MG63 (cell line): ENCODE results near the gene CELF4. TPM values are rescaled to one million over a fixed set of nuclear protein-coding genes. Genes with fewer than 3 reads are reported as not detected.

Experiments used
- DNase-seq: peaks from one replicate; pipeline ENCODE4 v3.0.0-alpha.2; 2020
- H3K27me3 ChIP-seq: fragments of 250-450 bp; sonication (Bioruptor Pico); 2 replicates; pipeline ENCODE4 v1.5.1; 2020; ENCODE audit warnings: mild to moderate bottlenecking, moderate library complexity
- H3K36me3 ChIP-seq: fragments of 250-450 bp; sonication (Bioruptor Pico); 2 replicates; pipeline ENCODE4 v1.5.1; 2020; ENCODE audit warnings: mild to moderate bottlenecking, moderate library complexity
- H3K4me3 ChIP-seq: fragments of 250-450 bp; sonication (Bioruptor Pico); 2 replicates; pipeline ENCODE4 v1.5.1; 2020; ENCODE audit warnings: mild to moderate bottlenecking, moderate library complexity
- H3K9me3 ChIP-seq: fragments of 250-450 bp; sonication (Bioruptor Pico); 2 replicates; pipeline ENCODE4 v1.5.1; 2020; ENCODE audit warnings: mild to moderate bottlenecking, moderate library complexity
- total RNA-seq: library from RNA; depleted of rRNA; stranded (reverse); fragments of >200 nt; shearing (Covaris generic); gene quantifications from 2 replicates; pipeline ENCODE4 v1.2.3, GENCODE V29; 2014; ENCODE audit warnings: low replicate concordance

Gene CELF4
- total RNA-seq, 1 experiment from 2014 or later: not detected

DNA sequence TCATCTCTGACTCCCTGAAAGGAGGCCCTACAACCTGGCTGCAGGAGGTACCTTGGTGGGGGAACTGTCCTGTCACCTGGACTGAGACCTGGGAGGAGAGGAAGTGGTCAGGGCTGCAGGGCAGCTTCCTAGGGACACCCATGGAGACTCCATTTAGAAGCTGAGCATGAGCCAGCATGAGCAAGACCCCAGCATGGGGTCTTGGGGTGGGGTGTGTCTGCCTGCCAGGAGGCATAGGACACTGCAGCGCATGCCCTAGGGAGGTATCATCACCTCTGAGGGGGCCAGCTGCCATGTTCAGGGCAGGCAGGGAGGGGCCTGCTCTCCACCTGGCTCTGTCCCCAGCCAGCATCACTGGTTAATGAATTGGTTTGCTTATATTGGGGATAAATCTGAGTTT, 249.7 kb downstream of the CELF4 start:
- no peaks in the 10 kb centered on the region for H3K27me3 ChIP-seq
- no peak for DNase-seq
- H3K36me3 ChIP-seq: no peaks in the 10 kb centered on the region
- no peaks in the 10 kb centered on the region for H3K9me3 ChIP-seq
- H3K4me3 ChIP-seq: no peak overlapping the region

DNA sequence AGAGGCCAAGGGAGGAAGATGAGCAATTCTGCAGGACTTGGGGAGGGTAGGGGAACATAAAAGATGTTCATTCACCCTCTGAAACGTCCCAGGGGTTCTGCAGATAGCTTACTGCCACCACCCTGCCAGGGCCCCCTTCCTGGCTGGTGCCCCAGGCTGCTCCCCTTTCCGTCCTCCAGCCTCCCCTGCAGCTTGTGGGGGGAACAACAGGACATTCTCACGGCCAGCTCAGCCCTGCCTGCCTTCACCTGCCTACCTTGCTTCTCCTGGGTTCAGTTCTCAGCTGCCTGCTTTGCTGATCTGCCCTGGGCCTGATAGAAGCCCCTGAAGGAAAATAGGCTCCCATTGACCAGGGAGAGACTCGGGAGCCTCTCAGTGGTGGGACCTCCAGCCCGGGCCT, 251.1 kb downstream of the CELF4 start:
- Histone ChIP-seq H3K36me3 (no peaks in the 10 kb centered on the region), H3K4me3 (no peak overlapping the region), H3K9me3 (no peaks in the 10 kb centered on the region), H3K27me3 (no peaks in the 10 kb centered on the region)
- DNase-seq: no peak

DNA sequence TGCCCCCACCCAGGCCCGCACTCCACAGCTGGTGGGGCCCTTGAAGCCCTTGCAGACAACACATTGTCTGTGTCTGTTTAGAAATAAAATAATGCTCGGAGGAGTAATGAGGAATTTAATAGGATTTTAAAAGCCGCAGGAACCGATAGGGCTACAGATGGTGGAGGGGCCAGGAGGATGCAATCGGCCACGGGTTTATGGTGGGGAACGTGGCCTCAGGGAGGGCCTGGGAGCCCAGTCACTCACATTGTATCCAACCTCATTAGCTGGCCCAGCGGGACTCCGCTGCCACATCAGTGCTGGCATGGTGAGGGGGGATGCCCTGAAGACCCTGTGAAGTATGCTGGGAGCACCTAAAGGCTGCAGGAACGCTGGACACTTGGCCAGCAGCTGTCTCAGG, 252.0 kb downstream of the CELF4 start:
- no peaks in the 10 kb centered on the region for H3K9me3 ChIP-seq
- no peaks in the 10 kb centered on the region for H3K27me3 ChIP-seq
- no peaks in the 10 kb centered on the region for H3K36me3 ChIP-seq
- no peak for DNase-seq
- no peak overlapping the region for H3K4me3 ChIP-seq

DNA sequence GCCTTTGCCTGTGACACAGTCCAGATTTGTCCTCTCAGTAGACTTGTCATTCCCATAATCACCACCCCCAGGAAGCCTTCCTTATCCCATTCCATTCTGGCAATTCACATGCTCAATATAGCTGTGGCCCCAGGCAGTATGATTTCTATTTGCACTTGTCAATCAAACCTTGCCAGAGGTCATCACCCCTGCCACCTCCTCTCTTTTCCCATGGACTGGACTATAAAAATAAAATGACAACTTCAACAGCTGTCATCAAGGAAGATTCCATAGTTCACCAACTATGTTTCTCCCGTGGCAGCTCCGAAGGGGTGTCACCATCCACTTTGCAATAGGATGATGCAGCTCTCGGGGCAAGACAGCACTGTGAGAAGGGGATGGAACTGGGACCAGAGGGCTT, 255.7 kb downstream of the CELF4 start:
- Histone ChIP-seq H3K9me3 (no peaks in the 10 kb centered on the region), H3K27me3 (no peaks in the 10 kb centered on the region), H3K36me3 (no peaks in the 10 kb centered on the region), H3K4me3 (no peak overlapping the region)
- DNase-seq: no peak

DNA sequence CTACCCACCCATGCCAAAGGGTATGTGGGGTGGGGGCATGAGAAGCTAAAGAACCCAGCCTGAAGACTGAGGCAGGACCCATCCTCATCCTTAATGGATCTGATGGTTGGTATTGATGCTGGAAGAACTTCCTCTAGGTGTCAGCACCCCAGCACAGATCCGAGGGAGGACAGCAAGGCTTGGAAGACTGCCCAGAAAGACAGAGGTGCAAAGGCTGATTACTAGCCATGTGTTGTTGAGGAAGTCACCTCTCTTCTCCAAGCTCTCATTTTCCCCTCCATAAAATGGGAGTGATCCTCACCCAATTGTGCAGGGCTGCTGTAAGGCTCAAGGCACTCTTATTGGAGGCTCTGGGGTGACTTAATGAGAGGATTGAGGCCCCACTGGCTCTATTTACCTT, 256.5 kb downstream of the CELF4 start:
- Histone ChIP-seq H3K9me3 (no peaks in the 10 kb centered on the region), H3K4me3 (no peak overlapping the region), H3K27me3 (no peaks in the 10 kb centered on the region), H3K36me3 (no peaks in the 10 kb centered on the region)
- no peak for DNase-seq

DNA sequence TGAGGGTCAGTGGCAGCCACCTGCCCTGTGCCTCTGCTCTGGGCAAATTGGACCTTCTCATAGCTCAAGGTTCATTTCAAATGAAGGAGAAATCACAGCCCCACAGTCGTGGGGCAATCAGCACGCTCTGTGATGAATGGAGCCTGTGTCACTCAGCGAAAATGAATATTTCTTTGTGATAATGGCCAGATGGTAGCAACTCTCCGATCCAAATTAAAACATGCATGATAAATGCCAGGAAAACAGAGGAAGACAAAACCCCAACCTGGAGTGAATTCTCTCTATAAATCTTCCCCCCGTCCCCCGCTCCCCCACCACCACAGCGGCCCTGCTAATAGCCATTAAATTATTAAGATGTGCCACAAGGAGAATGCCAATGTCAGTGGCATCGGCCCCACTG, 258.4 kb downstream of the CELF4 start:
- H3K36me3 ChIP-seq: no peaks in the 10 kb centered on the region
- H3K4me3 ChIP-seq: no peak overlapping the region
- no peak for DNase-seq
- H3K9me3 ChIP-seq: no peaks in the 10 kb centered on the region
- no peaks in the 10 kb centered on the region for H3K27me3 ChIP-seq

DNA sequence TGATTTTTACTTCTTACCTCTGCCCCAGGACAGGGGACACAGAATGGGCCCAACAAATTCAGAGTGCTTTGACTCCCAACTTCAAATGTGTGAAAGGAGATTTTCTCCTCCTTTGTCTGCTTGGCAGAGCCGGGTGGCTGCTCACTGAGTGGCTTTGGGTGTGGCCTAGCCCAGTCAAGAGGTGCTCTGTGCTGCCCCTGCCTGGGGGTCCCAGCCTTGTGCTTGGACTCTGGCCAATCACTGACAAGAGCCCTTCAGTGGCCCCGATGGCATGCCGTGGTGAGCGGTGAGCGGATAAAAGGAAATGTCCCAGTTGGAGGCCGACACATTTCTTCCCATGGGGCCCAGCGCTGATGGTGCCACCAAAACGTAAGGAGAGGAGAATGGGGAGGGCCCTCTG, 259.2 kb downstream of the CELF4 start:
- Histone ChIP-seq H3K27me3 (no peaks in the 10 kb centered on the region), H3K9me3 (no peaks in the 10 kb centered on the region), H3K4me3 (no peak overlapping the region), H3K36me3 (no peaks in the 10 kb centered on the region)
- no peak for DNase-seq

DNA sequence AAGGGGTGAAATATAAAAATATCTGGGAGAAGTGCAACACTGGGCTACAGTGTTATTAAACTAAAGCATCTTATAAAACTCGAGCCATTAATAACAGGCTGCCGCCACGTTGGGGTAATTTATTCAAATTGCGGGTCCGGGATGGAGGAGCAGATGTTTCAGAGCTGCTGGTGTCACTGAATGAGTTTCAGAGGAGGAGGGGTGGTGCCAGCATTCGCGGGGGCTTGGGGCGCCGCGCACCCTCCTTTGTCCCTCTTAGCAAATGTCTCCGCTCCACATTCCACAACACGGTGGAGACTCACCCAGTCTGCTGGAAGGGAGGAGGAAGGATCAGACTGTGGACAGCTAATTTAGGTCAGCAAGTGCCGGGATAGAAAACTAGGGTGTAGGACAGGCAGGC, 260.5 kb downstream of the CELF4 start:
- Histone ChIP-seq H3K36me3 (no peaks in the 10 kb centered on the region), H3K27me3 (no peaks in the 10 kb centered on the region), H3K9me3 (no peaks in the 10 kb centered on the region), H3K4me3 (no peak overlapping the region)
- DNase-seq: no peak

DNA sequence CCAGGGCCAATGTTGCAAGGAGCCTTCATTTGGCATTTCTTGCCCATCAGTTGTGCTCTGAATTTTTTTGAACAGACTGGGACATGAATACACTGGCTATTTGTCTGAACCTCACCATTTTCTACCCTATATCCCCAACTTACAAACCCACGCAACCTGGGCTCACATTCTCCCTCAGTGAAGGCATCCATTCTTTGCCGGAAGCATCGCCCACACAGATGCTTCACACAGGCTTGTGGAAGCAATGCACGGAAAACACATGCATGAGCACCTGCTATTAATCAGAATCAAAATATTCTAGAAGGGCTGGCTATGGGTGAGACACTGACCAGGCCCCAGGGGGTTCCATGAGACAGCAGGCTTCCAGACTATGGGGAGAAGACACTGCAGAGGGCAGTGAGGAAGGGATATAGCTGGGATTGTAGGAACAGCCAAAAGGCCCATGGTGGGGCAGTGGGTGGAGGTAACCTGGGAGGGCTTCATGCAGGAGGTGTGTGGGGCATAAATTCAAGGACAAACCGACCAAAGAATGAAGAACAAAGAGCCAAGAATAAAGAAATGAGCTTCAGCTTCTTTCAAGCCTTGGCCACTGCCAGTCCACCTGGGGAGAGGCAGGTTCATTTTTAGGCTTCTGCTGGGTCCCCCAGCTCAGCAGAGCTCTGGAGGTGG, 261.5 kb downstream of the CELF4 start:
- H3K4me3 ChIP-seq: no peak overlapping the region
- H3K36me3 ChIP-seq: no peaks in the 10 kb centered on the region
- no peak for DNase-seq
- no peaks in the 10 kb centered on the region for H3K9me3 ChIP-seq
- H3K27me3 ChIP-seq: no peaks in the 10 kb centered on the region

DNA sequence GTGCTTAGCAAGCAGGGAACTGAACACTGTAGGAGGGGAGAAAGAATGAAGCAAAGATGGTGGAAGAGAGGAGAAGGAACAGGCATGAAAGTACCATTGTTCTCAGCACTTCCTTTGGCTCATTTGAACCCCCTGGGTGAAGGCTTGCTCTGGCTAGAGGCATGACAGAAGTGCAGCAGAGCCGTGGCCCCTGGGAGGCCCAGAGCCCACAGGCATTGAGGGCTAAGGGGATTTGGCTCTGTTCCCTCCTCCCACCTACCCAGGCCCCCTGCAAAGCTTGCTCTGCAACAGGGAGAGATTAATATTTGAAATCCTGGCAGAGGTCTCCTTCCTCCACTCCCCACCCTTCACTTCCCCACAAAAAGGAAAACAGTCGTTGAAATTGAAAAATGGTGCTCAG, 262.6 kb downstream of the CELF4 start:
- no peak overlapping the region for H3K4me3 ChIP-seq
- no peaks in the 10 kb centered on the region for H3K9me3 ChIP-seq
- DNase-seq: no peak
- no peaks in the 10 kb centered on the region for H3K27me3 ChIP-seq
- H3K36me3 ChIP-seq: no peaks in the 10 kb centered on the region

DNA sequence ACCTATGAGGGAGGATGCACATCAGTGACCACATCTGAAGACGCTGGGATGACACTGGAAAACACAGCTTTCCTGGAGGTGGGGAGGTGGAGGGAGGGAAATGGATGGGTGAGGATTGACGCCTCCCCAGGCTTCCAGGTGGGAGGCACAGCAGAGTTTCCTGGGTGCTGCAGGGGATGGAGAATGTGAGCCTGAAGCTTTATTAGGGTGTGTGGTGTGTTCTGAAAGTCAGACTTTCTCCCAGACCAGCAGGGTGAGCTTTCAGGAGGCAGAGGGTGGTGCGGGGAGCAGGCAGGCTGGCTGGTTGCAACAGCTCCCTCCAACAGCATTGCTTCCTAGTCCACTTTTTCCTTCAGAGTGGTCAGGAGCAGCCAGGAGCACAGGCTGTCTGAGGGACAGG, 263.1 kb downstream of the CELF4 start:
- Histone ChIP-seq H3K4me3 (no peak overlapping the region), H3K36me3 (no peaks in the 10 kb centered on the region), H3K9me3 (no peaks in the 10 kb centered on the region), H3K27me3 (no peaks in the 10 kb centered on the region)
- DNase-seq: no peak

DNA sequence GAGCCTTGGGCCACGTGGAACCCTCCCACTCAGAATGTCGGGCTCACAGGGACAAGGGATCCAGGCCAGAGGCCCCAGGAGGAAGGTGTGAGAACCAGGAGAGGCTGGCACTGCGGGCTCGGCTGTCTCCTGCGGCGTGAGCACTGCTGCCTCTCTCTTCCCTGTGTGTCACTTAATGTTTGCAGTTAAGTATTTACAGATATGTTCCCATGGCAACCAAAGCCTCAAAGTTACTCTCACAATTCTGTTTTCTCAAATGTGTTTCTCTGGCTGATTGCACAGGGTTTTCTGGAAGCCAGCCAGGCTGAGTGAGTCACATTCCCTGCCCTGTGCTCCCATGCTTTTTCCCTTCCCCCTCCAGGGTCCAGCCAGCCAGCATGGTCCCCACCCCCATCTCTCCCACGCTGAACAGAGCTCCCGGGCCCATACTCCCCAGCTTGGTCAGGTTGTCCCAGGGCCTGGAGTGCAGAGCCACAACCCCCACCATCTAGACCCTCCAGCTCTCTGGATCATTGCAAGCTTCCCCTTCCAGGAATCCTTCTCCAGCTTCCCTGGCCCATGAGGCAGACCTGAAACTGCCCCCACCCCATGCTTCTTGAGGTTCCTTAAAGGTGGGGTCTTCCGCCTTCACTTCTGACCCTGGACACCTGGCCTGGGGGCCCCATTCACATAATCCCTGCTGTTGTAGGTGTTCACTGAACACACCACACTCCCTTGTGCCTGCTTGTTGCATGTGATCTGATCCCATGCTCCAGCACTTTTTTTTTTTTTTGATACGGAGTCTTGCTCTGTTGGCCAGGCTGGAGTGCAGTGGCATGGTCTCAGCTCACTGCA, 265.9 kb downstream of the CELF4 start:
- H3K27me3 ChIP-seq: no peaks in the 10 kb centered on the region
- H3K9me3 ChIP-seq: no peaks in the 10 kb centered on the region
- no peaks in the 10 kb centered on the region for H3K36me3 ChIP-seq
- peak; percentile 78 for DNase-seq
- no peak overlapping the region for H3K4me3 ChIP-seq

DNA sequence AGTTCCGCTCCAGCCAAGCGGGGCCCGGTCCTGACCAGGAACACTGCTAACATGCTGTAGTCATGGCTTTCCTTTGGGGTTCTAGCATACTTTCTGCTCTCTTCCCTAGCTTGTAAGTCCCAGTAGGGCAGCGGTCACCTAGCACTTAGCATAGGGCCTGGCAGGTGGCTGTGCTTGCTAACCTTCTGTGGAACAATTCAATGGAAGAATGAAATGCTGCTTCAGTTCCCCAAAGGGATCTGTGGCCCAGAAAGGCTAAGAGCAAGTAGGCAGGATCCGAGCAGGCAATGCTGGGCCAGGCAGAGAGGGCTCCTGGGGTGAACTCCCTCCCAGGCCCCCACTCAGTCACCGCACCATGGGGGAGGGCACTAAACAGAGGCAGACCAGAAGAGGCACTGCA, 266.8 kb downstream of the CELF4 start:
- DNase-seq: no peak
- Histone ChIP-seq H3K9me3 (no peaks in the 10 kb centered on the region), H3K36me3 (no peaks in the 10 kb centered on the region), H3K27me3 (no peaks in the 10 kb centered on the region), H3K4me3 (no peak overlapping the region)

DNA sequence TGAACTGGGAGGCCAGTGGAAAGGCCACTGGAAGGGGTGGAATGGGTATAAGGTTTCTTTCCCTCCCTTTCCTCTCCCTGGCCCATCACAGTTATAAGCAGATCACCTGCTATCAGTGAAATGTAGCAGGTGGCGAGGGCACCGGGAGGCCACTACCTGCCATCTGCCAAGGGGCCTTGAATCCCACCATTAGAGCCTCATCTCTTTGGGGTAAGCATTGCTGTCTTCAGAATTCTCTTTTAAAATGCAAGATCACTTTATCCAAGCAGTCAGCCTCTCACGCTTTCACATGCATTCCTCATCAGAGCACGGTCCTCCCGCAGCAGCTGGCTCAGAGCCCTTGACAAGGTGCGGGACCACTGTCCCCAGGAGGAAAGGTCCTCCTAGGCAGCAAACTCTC, 268.5 kb downstream of the CELF4 start:
- H3K36me3 ChIP-seq: no peaks in the 10 kb centered on the region
- H3K4me3 ChIP-seq: no peak overlapping the region
- H3K9me3 ChIP-seq: no peaks in the 10 kb centered on the region
- no peaks in the 10 kb centered on the region for H3K27me3 ChIP-seq
- DNase-seq: no peak

DNA sequence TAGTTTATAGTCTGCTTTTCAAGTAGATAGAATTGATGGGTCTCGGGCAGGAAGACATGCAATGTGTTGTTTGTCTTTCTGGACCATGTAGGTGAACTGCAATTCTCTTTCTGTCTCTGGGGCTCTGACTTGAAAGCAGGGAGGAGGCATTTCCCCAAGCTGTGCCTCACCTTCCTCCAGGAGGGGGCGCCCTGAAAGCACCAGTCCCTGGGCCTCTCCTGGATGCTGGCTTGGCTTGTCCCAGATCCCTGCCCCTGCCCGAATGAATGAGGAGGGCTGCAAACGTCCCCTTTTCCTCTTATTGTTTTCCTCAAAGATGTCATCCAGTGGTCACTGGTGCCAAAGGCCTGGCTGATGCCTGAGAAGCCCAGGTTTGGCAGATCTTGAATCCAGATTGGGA, 270.6 kb downstream of the CELF4 start:
- no peaks in the 10 kb centered on the region for H3K27me3 ChIP-seq
- no peaks in the 10 kb centered on the region for H3K36me3 ChIP-seq
- no peak overlapping the region for H3K4me3 ChIP-seq
- H3K9me3 ChIP-seq: no peaks in the 10 kb centered on the region
- peak; percentile 29 for DNase-seq

DNA sequence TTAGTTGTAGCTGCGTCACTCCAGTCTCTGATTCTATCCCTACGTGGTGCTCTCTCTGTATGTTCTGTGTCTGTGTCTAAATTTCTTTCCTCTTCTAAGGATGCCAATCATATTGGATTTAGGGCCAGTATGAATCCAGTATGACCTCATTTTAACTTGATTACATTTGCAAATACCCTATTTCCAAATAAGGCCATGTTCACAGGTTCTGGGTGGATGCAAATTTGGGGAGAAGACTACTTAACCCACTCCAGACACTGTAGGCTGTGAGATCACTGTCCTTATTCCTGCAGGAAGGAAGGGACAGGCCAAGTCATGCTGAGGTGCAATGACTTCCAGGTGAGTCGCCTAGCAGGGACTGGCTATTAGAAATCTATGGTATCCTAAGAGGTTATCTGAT, 272.2 kb downstream of the CELF4 start:
- H3K9me3 ChIP-seq: no peaks in the 10 kb centered on the region
- no peaks in the 10 kb centered on the region for H3K36me3 ChIP-seq
- no peaks in the 10 kb centered on the region for H3K27me3 ChIP-seq
- DNase-seq: no peak
- no peak overlapping the region for H3K4me3 ChIP-seq

DNA sequence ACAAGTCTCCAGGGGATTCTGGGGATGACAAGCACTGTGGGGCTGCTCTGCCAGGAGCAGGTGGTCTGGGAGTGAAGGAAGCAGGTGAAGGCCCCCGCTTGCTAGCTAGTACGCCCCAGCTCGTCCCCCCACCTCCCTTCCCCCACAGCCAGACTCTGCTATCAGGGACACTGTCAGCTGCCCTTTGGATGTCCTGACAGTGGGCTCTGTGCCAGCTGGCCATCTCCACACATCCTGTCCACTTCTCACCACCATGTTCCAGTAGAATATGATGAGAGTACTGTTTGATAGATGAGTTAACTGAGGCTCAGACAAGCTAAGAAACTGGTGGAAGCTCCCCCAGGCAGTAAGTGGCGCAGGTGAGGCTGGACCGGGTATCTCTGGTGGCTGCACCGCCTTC, 276.2 kb downstream of the CELF4 start:
- no peaks in the 10 kb centered on the region for H3K27me3 ChIP-seq
- DNase-seq: no peak
- H3K9me3 ChIP-seq: no peaks in the 10 kb centered on the region
- no peaks in the 10 kb centered on the region for H3K36me3 ChIP-seq
- no peak overlapping the region for H3K4me3 ChIP-seq

DNA sequence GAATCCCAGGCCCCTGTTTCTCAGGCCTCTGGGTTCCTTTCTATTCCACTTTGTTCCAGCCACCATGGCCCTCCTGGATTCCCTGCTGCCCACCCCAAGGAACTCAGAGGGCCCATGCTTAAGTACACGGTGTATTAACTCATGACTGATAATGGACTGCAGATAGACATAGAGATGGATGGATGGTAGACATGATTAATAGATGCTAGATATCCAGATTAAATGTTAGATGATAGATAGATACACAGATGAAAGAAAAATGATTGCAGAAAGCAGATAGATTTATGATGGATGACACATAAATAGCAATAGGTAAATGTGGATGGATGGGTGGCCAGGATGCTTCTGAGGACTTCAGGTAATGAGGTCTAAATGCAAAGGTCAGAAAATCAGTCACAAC, 278.0 kb downstream of the CELF4 start:
- Histone ChIP-seq H3K36me3 (no peaks in the 10 kb centered on the region), H3K27me3 (no peaks in the 10 kb centered on the region), H3K9me3 (no peaks in the 10 kb centered on the region), H3K4me3 (no peak overlapping the region)
- DNase-seq: no peak
